Measurements from ENCODE around the gene STRIP2. TPM values are rescaled to one million over a fixed set of nuclear protein-coding genes. Genes with fewer than 3 reads are reported as not detected.

STRIP2 gene

DNA sequence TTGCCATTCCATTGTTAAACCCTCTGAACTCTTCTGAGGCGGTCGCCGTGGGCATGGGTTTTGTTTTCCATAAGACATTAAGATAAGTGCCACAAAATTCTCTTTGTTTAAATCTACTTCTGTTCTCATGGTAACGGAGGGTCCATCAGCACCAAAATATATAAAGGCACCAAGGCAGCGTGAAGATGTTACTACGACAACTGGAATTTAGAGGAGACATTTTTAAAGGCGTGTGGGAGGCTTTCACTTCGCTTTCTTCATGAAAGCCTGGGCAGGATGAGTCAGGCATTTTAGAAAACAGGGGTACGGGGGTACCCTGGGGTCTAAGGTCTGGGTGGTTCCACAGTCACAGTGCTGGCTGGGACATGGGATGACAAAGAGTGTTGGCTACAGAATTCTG is 102.1 kb downstream of the STRIP2 start:
- Histone ChIP-seq H3K9ac (ENCODE audit: low read depth, low read length) (no peak overlapping the region), H3K27me3 (ENCODE audit: control insufficient read depth, insufficient read depth, low read length) (no peaks in the 10 kb centered on the region), H3K4me1 (ENCODE audit: control insufficient read depth, insufficient read depth, low read length) (no peaks in the 10 kb centered on the region), H3K4me3 (ENCODE audit: low read length) (no peak overlapping the region), H3K9me3 (replicated peaks; ENCODE audit: low read length) (no peaks in the 10 kb centered on the region), H3K4me2 (ENCODE audit: low read length) (no peak overlapping the region), H3K36me3 (ENCODE audit: insufficient read depth, low read length) (no peaks in the 10 kb centered on the region)

Small RNA genes within 50 kb of the gene (small RNA-seq; reads per million reads assigned to genes)
- gene AC009244.1 = not detected
- 0.63 reads per million for gene RNU1-72P
- not detected for gene SNRPGP3
